Mesodermal cell (in vitro differentiated cells): ENCODE results near the gene ZEB2.

Source experiments
- H3K27ac ChIP-seq: 2 replicates; pipeline ENCODE4 v1.7.0; 2013; ENCODE audit warnings: mild to moderate bottlenecking, low read depth, low read length, moderate library complexity; ENCODE audit not compliant: severe bottlenecking
- H3K36me3 ChIP-seq: 2 replicates; pipeline ENCODE4 v1.7.1; 2013; ENCODE audit warnings: mild to moderate bottlenecking, low read length, moderate library complexity; ENCODE audit not compliant: control insufficient read depth, insufficient read depth
- H3K4me1 ChIP-seq: one replicate; pipeline ENCODE4 v1.7.1; 2013; ENCODE audit warnings: mild to moderate bottlenecking, low read length; ENCODE audit not compliant: insufficient read depth, control insufficient read depth, poor library complexity, severe bottlenecking
- H3K4me3 ChIP-seq: 2 replicates; pipeline ENCODE4 v1.7.0; 2013; ENCODE audit warnings: low read length, control low read depth, mild to moderate bottlenecking; ENCODE audit not compliant: insufficient read depth, poor library complexity, severe bottlenecking; ENCODE audit errors: extremely low read depth
- H3K9me3 ChIP-seq: 2 replicates; pipeline ENCODE4 v1.7.1; 2013; ENCODE audit warnings: mild to moderate bottlenecking, low read length, moderate library complexity; ENCODE audit not compliant: control insufficient read depth
- WGBS, 2 experiments: methylation state at CpG; one replicate each; pipeline ENCODE4 v1.1.5; 2013; ENCODE audit warnings: missing lambda C conversion rate in 2 of 2; ENCODE audit not compliant: insufficient coverage in 2 of 2; 5-methylcytosine and 5-hydroxymethylcytosine counted together

The ZEB2 gene

DNA sequence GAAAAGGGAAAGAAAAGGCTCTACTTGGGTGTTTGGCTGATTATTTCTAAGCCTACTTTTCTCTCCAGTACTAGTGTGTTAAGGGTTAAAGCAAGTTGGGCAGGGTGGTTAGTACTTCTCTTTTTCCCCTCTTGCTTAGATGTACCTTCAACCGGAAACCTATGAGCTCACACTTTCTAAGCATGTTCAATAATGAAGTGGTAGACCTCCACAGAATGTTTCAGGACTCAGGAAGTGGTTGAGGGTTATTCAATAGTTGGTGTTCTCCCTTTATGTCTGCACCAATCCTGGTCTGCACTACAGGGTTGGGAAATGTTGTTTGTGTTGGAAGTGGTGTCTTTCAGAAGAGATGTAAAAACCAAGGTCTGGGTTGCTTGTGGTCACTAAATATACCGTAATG is 137.1 kb downstream of the ZEB2 start:
- WGBS, 2 experiments: no CpG with 5 or more reads among the region's 2 CpGs
- peaks cover 5% of the 10 kb centered on the region for H3K4me1 ChIP-seq
- H3K9me3 ChIP-seq: no peaks in the 10 kb centered on the region
- no peak overlapping the region for H3K27ac ChIP-seq
- H3K36me3 ChIP-seq: peaks cover 22% of the 10 kb centered on the region
- no peak overlapping the region for H3K4me3 ChIP-seq

DNA sequence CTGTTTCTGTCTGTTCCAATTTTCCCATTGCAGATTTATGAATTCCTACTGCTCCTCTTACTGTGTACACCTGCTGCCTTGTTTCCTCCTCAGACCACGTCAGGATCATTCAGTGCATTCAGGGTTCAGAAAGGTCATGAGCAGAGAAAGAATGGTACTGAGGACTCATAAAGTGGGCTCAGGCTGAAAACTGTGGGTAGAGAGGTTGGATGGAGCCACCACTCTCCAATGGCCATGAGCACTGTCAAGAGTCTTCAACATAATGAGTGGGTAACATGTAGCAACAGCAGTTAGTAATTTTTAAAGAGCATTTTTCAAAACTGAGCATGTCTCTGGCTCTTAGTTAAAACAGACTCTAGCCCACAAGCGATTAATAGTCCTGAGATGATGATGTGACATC is 138.2 kb downstream of the ZEB2 start:
- H3K9me3 ChIP-seq: no peaks in the 10 kb centered on the region
- no peak overlapping the region for H3K4me3 ChIP-seq
- H3K4me1 ChIP-seq: peaks cover 6% of the 10 kb centered on the region
- 100% methylated on average over 1 of the region's 2 CpGs for WGBS, 2 experiments
- H3K27ac ChIP-seq: no peak overlapping the region
- H3K36me3 ChIP-seq: peaks cover 21% of the 10 kb centered on the region

DNA sequence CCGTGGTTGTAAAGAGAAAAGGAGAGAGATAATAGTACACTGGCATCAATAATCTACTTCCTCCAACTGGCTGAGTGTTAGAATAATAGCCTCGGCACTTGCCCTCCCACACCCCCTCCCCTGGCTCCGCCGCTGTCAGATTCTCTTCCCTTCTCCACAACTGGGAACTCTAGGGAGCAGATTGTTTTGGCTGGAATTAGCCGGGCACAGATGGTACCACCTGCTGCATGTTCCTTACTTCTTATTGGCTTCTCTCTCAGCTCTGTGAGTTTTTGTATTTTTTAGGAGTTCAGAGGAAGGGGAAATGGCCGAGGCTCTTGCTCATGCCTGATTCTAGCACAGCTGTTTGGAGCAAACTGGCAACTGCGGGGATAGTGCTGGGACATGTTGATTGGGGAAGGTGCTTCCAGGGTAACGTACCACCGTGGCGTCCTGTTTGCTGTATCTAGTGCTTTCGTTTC is 140.0 kb downstream of the ZEB2 start:
- Histone ChIP-seq H3K9me3 (no peaks in the 10 kb centered on the region), H3K27ac (no peak overlapping the region), H3K4me1 (peaks cover 6% of the 10 kb centered on the region), H3K4me3 (no peak overlapping the region), H3K36me3 (peaks cover 4% of the 10 kb centered on the region)
- WGBS, 2 experiments: 84 to 85% methylated on average over 7 to 10 of the region's 11 CpGs

DNA sequence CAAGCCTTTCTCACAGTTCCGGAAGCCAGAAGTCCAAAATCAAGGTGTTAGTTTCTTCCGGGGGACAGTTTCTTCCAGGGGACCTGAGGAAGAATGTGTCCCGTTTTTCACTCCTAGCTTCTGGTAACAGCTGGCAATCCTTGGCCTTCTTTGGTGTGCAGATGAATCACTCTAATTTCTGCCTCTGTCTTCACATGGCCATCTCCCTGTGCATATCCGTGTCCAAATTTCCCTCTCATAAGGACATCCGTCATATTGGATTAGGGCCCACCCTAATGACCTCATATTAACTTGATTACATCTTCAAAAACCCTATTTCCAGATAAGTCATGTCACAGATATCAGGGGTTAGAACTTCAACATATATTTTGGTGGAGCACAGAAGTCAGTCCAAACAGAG is 141.4 kb downstream of the ZEB2 start:
- WGBS, 2 experiments: 88 to 100% methylated on average over 5 of the region's 5 CpGs
- Histone ChIP-seq H3K4me3 (no peak overlapping the region), H3K9me3 (no peaks in the 10 kb centered on the region), H3K4me1 (peaks cover 16% of the 10 kb centered on the region), H3K36me3 (peaks cover 2% of the 10 kb centered on the region), H3K27ac (no peak overlapping the region)

DNA sequence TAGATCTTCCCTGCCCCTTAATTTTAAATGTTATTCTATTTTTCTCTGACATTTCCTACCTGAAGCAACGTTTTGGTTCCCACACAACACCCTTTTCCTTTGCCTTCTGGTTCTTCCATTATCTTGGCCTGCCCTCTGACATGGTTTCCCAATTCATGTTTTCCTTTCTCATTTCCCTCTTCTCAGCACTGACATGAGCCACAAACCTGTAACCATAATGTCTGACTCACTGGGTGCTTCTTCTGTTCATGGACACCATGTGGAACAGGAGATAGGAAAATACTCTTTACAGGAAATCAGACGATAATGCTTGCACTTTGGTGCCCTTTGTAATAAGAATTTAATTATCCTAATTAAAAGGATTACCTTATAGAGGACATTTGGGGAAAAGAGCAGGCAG is 142.0 kb downstream of the ZEB2 start:
- WGBS, 2 experiments: 79 to 87% methylated on average over 1 of the region's 2 CpGs
- Histone ChIP-seq H3K4me1 (peaks cover 23% of the 10 kb centered on the region), H3K4me3 (no peak overlapping the region), H3K9me3 (no peaks in the 10 kb centered on the region), H3K36me3 (no peaks in the 10 kb centered on the region), H3K27ac (no peak overlapping the region)

DNA sequence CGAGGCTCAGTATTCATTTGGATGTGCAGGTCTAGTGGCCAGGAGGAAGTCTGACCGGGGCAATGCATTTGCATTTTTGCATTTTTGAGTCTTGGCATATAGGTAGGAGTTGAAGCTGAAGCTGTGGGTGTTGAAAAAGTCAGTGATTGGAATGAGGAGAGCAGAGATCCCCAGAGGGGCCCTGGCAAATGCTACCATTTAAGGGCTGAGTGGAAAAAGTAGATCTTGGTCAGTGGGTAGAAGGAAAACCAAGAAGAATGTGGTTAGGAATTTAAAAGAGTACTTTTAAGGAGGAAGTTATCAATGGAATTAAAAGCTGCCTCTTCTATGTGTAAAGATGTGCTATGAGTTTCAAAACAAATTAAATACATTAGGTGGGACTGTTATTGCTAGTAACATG is 143.0 kb downstream of the ZEB2 start:
- 92% methylated on average over 2 of the region's 2 CpGs; no CpG with 5 or more reads in 1 of the 2 experiments for WGBS, 2 experiments
- Histone ChIP-seq H3K27ac (no peak overlapping the region), H3K9me3 (no peaks in the 10 kb centered on the region)

DNA sequence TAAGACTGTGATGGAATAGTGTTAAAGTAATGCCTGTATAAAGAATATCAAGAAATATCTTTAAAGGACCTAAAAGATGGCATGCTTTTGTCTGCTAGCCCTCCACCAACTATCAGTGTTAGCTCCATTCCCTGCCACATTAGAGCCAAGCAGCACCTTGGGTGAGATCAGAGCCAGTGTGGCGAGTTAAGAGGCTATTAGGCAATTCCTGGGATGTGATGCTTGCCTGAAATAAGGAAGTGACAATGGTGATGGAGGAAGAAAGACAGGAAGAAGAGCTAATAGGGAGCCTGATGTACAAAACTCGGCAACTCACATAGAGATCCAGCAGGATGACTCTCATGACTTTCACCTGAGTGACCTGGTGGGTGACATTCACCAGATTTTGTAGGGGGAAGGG is 143.5 kb downstream of the ZEB2 start:
- peaks cover 29% of the 10 kb centered on the region for H3K4me1 ChIP-seq
- no peaks in the 10 kb centered on the region for H3K36me3 ChIP-seq
- no peaks in the 10 kb centered on the region for H3K9me3 ChIP-seq
- H3K27ac ChIP-seq: no peak overlapping the region
- WGBS, 2 experiments: 92 to 100% methylated on average over 1 to 2 of the region's 2 CpGs
- no peak overlapping the region for H3K4me3 ChIP-seq

More for the DNA sequence above, 143.0 kb downstream of the ZEB2 start:
- Histone ChIP-seq H3K4me1 (peaks cover 29% of the 10 kb centered on the region), H3K36me3 (no peaks in the 10 kb centered on the region), H3K4me3 (no peak overlapping the region)

DNA sequence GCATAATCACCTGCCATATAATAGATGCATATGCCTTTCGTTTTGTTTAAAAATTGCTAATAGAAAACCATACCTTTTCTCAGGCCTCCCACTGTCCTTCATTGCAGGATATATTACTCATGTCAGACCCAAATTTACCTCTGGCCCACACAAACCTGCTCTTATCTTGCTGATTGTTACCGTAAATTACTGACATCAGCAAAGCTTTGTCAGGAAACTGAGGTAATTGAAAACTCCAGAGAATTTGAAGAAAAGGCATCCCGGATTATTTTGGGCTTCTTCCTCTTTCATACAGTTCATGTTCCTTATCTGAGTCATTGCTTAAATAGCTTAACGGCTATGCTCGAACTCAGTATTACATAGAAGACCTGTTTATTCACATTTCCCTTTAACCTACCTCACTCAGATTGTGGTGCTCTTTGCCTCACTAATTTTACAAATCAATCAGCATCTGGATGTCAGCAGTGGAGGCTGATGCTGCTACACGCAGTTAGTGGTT is 145.7 kb downstream of the ZEB2 start:
- H3K27ac ChIP-seq: peak overlapping the region; percentile 5
- H3K36me3 ChIP-seq: no peaks in the 10 kb centered on the region
- WGBS, 2 experiments: 80 to 85% methylated on average over 3 to 5 of the region's 6 CpGs

DNA sequence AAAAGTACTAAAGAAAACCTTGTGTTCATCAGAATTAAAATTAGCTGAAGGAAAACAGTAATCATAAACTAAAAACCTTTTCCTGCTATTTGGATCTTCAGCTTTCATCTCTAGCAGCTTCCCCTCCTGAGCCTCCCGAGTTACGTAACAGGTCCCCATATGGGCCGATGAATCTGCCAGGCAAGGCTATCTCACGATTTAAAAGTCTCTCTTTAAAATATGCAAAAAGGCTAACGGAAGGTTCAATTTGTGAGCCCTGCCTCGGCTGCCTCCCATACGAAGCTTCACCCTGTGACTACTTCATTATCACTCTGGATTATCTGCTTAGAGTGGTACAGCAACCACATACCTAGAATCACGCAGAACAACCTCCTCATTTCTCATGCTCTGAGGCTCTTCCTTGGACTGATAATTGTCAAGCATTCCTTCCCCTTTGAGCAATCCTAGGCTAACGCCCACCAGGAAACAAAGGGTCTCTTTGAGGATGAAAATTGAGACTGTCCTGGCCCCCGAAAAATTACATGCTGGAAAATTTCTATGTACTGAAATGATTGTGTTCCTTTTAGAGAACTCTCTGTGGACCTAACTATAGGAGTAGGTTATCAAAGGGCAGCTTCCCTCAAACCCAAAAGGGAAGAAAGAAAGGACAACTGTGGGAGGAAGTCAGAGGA is 147.4 kb downstream of the ZEB2 start:
- WGBS, 2 experiments: 74 to 81% methylated on average over 7 to 10 of the region's 10 CpGs
- Histone ChIP-seq H3K36me3 (no peaks in the 10 kb centered on the region), H3K4me1 (peaks cover 31% of the 10 kb centered on the region), H3K4me3 (no peak overlapping the region), H3K9me3 (no peaks in the 10 kb centered on the region), H3K27ac (peak overlapping the region; percentile 11)

More for the DNA sequence above, 145.7 kb downstream of the ZEB2 start:
- Histone ChIP-seq H3K4me1 (peaks cover 36% of the 10 kb centered on the region), H3K4me3 (no peak overlapping the region), H3K9me3 (no peaks in the 10 kb centered on the region)

DNA sequence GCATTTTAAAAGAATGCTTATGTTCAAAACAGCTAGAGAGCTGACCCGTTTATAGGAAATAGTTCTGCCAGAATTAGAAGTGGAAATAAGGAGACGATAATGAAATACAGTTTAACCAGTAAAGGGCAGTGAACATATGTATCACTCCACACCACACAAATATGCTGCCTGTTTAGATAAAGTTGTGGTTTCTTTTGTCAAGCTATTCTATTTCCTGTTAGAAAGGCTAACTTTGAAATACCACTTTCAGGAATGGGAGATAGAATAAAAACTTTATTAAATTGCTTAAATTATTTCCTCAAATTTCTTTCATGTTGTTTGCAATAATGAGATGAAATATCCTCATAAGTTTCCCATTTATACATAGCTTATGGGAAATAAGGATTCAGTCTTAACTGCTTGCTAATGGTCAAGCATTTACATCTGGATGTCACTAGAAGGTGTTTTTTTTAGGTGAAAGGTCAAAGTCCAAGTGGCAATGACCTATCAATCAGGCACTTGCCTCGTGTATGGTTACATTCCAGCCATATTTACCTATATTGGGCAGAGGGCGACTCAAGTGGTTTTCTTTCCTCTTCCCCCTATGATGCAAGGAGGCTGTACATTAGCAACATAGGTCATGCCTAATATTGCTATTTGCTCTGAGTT is 148.9 kb downstream of the ZEB2 start:
- Histone ChIP-seq H3K27ac (no peak overlapping the region), H3K4me1 (peaks cover 31% of the 10 kb centered on the region), H3K4me3 (no peak overlapping the region), H3K9me3 (no peaks in the 10 kb centered on the region), H3K36me3 (no peaks in the 10 kb centered on the region)
- WGBS, 2 experiments: 83 to 87% methylated on average over 1 to 3 of the region's 4 CpGs

DNA sequence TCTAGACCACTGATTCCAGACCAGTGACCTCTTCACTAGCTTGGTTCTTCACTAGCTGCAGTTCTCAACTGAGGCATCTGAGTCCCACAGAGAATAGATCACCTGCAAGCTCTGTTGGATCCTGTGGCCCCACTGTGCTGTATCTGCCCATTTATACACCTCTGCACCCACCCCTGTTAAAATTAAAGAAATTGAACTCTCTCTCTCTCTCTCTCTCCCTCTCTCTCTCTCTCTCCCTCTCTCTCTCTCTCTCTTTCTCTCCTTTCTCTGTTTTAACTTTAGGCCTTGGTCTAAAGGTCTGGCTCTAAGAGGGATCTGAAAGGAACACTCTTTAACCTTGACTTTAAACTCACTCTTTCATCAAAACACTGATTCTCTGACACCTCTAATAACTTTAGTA is 150.5 kb downstream of the ZEB2 start:
- H3K4me3 ChIP-seq: no peak overlapping the region
- no peaks in the 10 kb centered on the region for H3K36me3 ChIP-seq
- H3K9me3 ChIP-seq: no peaks in the 10 kb centered on the region
- peaks cover 38% of the 10 kb centered on the region for H3K4me1 ChIP-seq
- H3K27ac ChIP-seq: no peak overlapping the region
